GM23338 (cell line): Measurements from ENCODE around the gene ZDBF2. TPM values are rescaled to one million over a fixed set of nuclear protein-coding genes. Genes with fewer than 3 reads are reported as not detected.

ENCODE experiments used
- ATAC-seq: fragments of 200-7000 bp; cut with Tn5 transposase; 3 replicates; pipeline ENCODE4 v1.9.1; 2020
- DNase-seq: peaks from one replicate; pipeline ENCODE4 v3.0.0-alpha.2; 2015; ENCODE audit warnings: low spot score
- H2AFZ ChIP-seq: fragments of 200-600 bp; sonication (generic); 2 replicates; pipeline ENCODE4 v1.8.0; 2016; ENCODE audit warnings: antibody characterized with exemption, mild to moderate bottlenecking, moderate library complexity
- H3F3A ChIP-seq: fragments of 200-600 bp; sonication (generic); replicated peaks from 2 replicates; pipeline ENCODE4 v1.8.0; 2017; ENCODE audit warnings: antibody characterized with exemption, mixed run types, low read depth
- H3K27ac ChIP-seq: fragments of 200-600 bp; sonication (generic); 2 replicates; pipeline ENCODE4 v1.6.1; 2016; ENCODE audit warnings: low read depth
- H3K27me3 ChIP-seq: fragments of 200-600 bp; sonication (generic); 2 replicates; pipeline ENCODE4 v1.8.0; 2016; ENCODE audit warnings: mild to moderate bottlenecking, mixed run types, moderate library complexity; ENCODE audit not compliant: insufficient read depth
- H3K36me3 ChIP-seq: fragments of 200-600 bp; sonication (generic); 2 replicates; pipeline ENCODE4 v1.8.0; 2016; ENCODE audit warnings: mild to moderate bottlenecking; ENCODE audit not compliant: insufficient read depth
- H3K4me1 ChIP-seq: fragments of 200-600 bp; sonication (generic); 2 replicates; pipeline ENCODE4 v1.8.0; 2016; ENCODE audit warnings: mild to moderate bottlenecking, moderate library complexity; ENCODE audit not compliant: insufficient read depth
- H3K4me2 ChIP-seq: fragments of 200-600 bp; sonication (generic); 2 replicates; pipeline ENCODE4 v1.7.1; 2017; ENCODE audit warnings: mixed run types
- H3K4me3 ChIP-seq: fragments of 200-600 bp; sonication (generic); 2 replicates; pipeline ENCODE4 v1.6.1; 2016; ENCODE audit warnings: mixed run types
- H3K79me2 ChIP-seq: fragments of 200-600 bp; sonication (generic); replicated peaks from 2 replicates; pipeline ENCODE4 v1.8.0; 2017; ENCODE audit warnings: mild to moderate bottlenecking; ENCODE audit not compliant: insufficient read depth
- H3K9me2 ChIP-seq: fragments of 200-600 bp; sonication (generic); 2 replicates; pipeline ENCODE4 v1.8.0; 2017; ENCODE audit not compliant: insufficient read depth
- H4K20me1 ChIP-seq: fragments of 200-600 bp; sonication (generic); replicated peaks from 2 replicates; pipeline ENCODE4 v1.8.0; 2017; ENCODE audit warnings: mild to moderate bottlenecking; ENCODE audit not compliant: insufficient read depth
- H3K27ac Mint-ChIP-seq: 2 replicates; pipeline ENCODE4 v1.8.0; 2020; ENCODE audit warnings: inconsistent platforms, mild to moderate bottlenecking, moderate library complexity, mixed read lengths
- H3K27me3 Mint-ChIP-seq: 3 replicates; pipeline ENCODE4 v1.8.0; 2022; ENCODE audit warnings: low read depth, mild to moderate bottlenecking, moderate library complexity, mixed read lengths, inconsistent platforms; ENCODE audit not compliant: insufficient read depth, poor library complexity
- H3K36me3 Mint-ChIP-seq: 3 replicates; pipeline ENCODE4 v1.8.0; 2021; ENCODE audit warnings: low read depth, mild to moderate bottlenecking, inconsistent platforms, moderate library complexity, mixed read lengths
- H3K4me1 Mint-ChIP-seq: 3 replicates; pipeline ENCODE4 v1.8.0; 2020; ENCODE audit warnings: mild to moderate bottlenecking, inconsistent platforms, mixed read lengths
- H3K4me3 Mint-ChIP-seq: 3 replicates; pipeline ENCODE4 v1.8.0; 2021; ENCODE audit warnings: moderate library complexity, mild to moderate bottlenecking, inconsistent platforms, mixed read lengths
- H3K9me3 Mint-ChIP-seq: 3 replicates; pipeline ENCODE4 v1.8.0; 2020; ENCODE audit warnings: moderate library complexity, mild to moderate bottlenecking, inconsistent platforms, mixed read lengths
- CTCF ChIP-seq, 2 experiments: fragments of 200-600 bp in 1 of 2; sonication (generic) in 1 of 2; conservative IDR thresholded peaks; 2 replicates each; pipeline versions ENCODE4 v1.5.1 to v1.6.1; 2016 to 2017; ENCODE audit warnings: antibody characterized with exemption in 2 of 2, low read depth in 2 of 2, mild to moderate bottlenecking in 2 of 2, moderate library complexity in 1 of 2
- ETS1 ChIP-seq: IDR thresholded peaks from 2 replicates; pipeline ENCODE4 v1.6.1; 2016; ENCODE audit warnings: antibody characterized with exemption
- EZH2phosphoT487 ChIP-seq: fragments of 200-600 bp; sonication (generic); IDR thresholded peaks from one replicate; pipeline ENCODE4 v1.8.1; 2018; ENCODE audit warnings: antibody characterized with exemption; ENCODE audit not compliant: unreplicated experiment
- JUNB ChIP-seq: IDR thresholded peaks from one replicate; pipeline ENCODE4 v1.6.1; 2016; ENCODE audit warnings: antibody characterized with exemption; ENCODE audit not compliant: unreplicated experiment
- NANOG ChIP-seq: IDR thresholded peaks from 2 replicates; pipeline ENCODE4 v1.6.1; 2016; ENCODE audit warnings: antibody characterized with exemption, borderline replicate concordance
- POLR2AphosphoS5 ChIP-seq: IDR thresholded peaks from 2 replicates; pipeline ENCODE4 v1.6.1; 2016; ENCODE audit warnings: antibody characterized with exemption, low read depth
- REST ChIP-seq: IDR thresholded peaks from one replicate; pipeline ENCODE4 v1.6.1; 2018; ENCODE audit warnings: antibody characterized with exemption; ENCODE audit not compliant: unreplicated experiment
- STAT1 ChIP-seq: IDR thresholded peaks from one replicate; pipeline ENCODE4 v1.6.1; 2016; ENCODE audit warnings: antibody characterized with exemption; ENCODE audit not compliant: unreplicated experiment
- ZNF331 ChIP-seq: fragments of 250-450 bp; sonication (Bioruptor Pico); IDR thresholded peaks from 2 replicates; pipeline ENCODE4 v1.5.0; 2020; ENCODE audit warnings: low read depth, mild to moderate bottlenecking, moderate library complexity
- polyA plus RNA-seq: library from polyadenylated mRNA; unstranded; fragments of >200 nt; fragmentation: Nextera tagmentation; extraction: Ambion mirVana; gene quantifications from 2 replicates; pipeline ENCODE4 v1.2.1, GENCODE V29; 2016
- total RNA-seq: library from RNA; depleted of rRNA; stranded (reverse); fragments of >200 nt; shearing (Covaris generic); gene quantifications from 2 replicates; pipeline ENCODE4 v1.2.3, GENCODE V29; 2014

Gene ZDBF2
- total and polyA plus RNA-seq, 2 experiments from 2014 or later, result 7.6 to 41.1 TPM

GRCh38 chr2:206239157-206239556 lies 35.3 kb upstream of the ZDBF2 start (continued):
- no peak for TF ChIP-seq CTCF (conservative IDR thresholded peaks at IDR 0.05; ENCODE audit: low read depth in 2 of 2)
- TF ChIP-seq NANOG, result no peak
- TF ChIP-seq REST, result no peak
- TF ChIP-seq JUNB, result no peak
- no peak for TF ChIP-seq ZNF331 (CRISPR knock-in tag)
- no peak for TF ChIP-seq STAT1

GRCh38 chr2:206240327-206240726 lies 34.1 kb upstream of the ZDBF2 start:
- no peaks in the 10 kb centered on the region for H3K9me2 ChIP-seq
- H2AFZ ChIP-seq, result no peak overlapping the region
- Mint-ChIP-seq H3K4me1 (no peaks in the 10 kb centered on the region), H3K27me3 (peaks cover 2% of the 10 kb centered on the region), H3K4me3 (no peak overlapping the region), H3K9me3 (peaks cover 18% of the 10 kb centered on the region), H3K27ac (no peak overlapping the region), H3K36me3 (peaks cover 6% of the 10 kb centered on the region; the same call in 1 of the 3 replicates)
- no peaks in the 10 kb centered on the region for H3F3A ChIP-seq
- H3K4me2 ChIP-seq, result no peak overlapping the region
- ATAC-seq, result no peak
- H3K79me2 ChIP-seq, result no peaks in the 10 kb centered on the region
- no peaks in the 10 kb centered on the region for H4K20me1 ChIP-seq
- H3K36me3 ChIP-seq, result no peaks in the 10 kb centered on the region
- H3K4me3 ChIP-seq, result no peak overlapping the region
- no peak for DNase-seq
- no peak overlapping the region for H3K27ac ChIP-seq
- no peaks in the 10 kb centered on the region for H3K4me1 ChIP-seq
- no peaks in the 10 kb centered on the region for H3K27me3 ChIP-seq
- TF ChIP-seq JUNB, result no peak
- no peak for TF ChIP-seq STAT1
- no peak for TF ChIP-seq EZH2phosphoT487
- no peak for TF ChIP-seq POLR2AphosphoS5
- TF ChIP-seq REST, result no peak
- TF ChIP-seq ETS1, result no peak
